Measurements from ENCODE around the gene RASGEF1B.
"Not testable (repeated sequence)": the region's sequence is repeated elsewhere in the genome, so short reads cannot be mapped to it uniquely, and the experiment has no call there.

- TF ChIP-seq CTCF (IDR thresholded peaks at IDR 0.05); POLR2A (IDR thresholded peaks at IDR 0.05); POLR2AphosphoS5 (IDR thresholded peaks at IDR 0.05; ENCODE audit: insufficient read depth in 1 of 2, low read depth in 1 of 2): not testable (repeated sequence)
Observed at GRCh38 chr4:81406481-81406880, 65.2 kb downstream of the RASGEF1B start.

Measured in vagina (tissue), 2 donors.